Measurements from ENCODE around the gene OPA1.

The OPA1 gene

DNA sequence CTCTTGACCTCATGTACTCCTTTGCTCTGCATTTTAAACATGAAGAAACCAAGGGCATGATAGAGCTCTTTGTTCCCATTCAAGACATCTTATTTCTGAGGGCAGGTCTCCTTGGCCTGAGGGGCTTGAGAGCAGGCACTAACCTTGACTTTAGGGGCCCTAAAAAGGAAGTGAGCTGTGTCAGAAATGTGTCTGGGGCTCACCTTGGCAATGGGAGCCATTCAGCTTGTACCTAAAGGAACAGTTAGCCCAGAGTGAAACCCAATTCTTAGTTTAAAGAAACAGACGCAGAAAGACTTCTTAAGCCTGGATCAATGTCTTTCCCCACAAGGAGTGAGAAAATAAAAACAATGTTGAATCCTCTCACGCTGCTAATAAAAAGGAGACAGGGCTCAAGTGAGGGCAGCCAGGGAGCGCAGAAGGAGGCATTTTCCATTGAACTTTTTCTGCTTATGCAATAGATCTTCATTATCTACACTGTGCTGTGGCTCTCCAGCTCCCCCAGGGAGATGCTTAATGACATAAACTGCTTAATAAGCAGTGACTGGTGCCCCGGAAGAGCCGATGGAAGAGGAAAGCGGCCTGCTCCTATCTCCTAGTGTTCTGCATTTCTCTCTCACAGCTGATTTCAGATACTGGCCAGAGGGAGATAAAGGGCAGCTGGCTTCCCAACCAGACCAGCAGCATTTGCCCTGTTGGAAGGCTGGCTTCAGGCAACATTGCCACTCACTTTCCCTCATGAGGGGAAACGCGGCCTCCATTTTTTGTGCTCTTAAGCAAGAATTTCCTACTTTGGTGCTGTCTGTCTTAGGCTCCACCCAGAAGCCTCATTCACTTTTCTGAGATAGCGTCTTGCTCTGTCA, 152.0 kb downstream of the OPA1 start:
- no peak overlapping the region for H3K27ac ChIP-seq
- TF ChIP-seq, protein P1, sequence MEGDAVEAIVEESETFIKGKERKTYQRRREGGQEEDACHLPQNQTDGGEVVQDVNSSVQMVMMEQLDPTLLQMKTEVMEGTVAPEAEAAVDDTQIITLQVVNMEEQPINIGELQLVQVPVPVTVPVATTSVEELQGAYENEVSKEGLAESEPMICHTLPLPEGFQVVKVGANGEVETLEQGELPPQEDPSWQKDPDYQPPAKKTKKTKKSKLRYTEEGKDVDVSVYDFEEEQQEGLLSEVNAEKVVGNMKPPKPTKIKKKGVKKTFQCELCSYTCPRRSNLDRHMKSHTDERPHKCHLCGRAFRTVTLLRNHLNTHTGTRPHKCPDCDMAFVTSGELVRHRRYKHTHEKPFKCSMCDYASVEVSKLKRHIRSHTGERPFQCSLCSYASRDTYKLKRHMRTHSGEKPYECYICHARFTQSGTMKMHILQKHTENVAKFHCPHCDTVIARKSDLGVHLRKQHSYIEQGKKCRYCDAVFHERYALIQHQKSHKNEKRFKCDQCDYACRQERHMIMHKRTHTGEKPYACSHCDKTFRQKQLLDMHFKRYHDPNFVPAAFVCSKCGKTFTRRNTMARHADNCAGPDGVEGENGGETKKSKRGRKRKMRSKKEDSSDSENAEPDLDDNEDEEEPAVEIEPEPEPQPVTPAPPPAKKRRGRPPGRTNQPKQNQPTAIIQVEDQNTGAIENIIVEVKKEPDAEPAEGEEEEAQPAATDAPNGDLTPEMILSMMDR (IDR thresholded peaks at IDR 0.05) = no peak
- no peak for TF ChIP-seq ZFX (IDR thresholded peaks at IDR 0.05; ENCODE audit: borderline replicate concordance)

- H3K27ac ChIP-seq = no peak overlapping the region
- no peak for TF ChIP-seq ZFX (IDR thresholded peaks at IDR 0.05; ENCODE audit: borderline replicate concordance)
- TF ChIP-seq, protein P1 (IDR thresholded peaks at IDR 0.05) = no peak
Observed at GRCh38 chr3:193746832-193747231, 153.8 kb downstream of the OPA1 start.

All from 22Rv1 (cell line).